H9 (cell line): ENCODE results near the gene CHN2. TPM values are rescaled to one million over a fixed set of nuclear protein-coding genes. Genes with fewer than 3 reads are reported as not detected.

Experiments used
- DNase-seq: peaks from one replicate; pipeline ENCODE4 v3.0.0-alpha.2; 2017
- H2AFZ ChIP-seq: one replicate; pipeline ENCODE4 v1.6.1; 2013; ENCODE audit warnings: mild to moderate bottlenecking, low read length, control low read depth, moderate library complexity
- H2AK5ac ChIP-seq: 2 replicates; pipeline ENCODE4 v1.6.1; 2013; ENCODE audit warnings: low read length, control low read depth, mixed read lengths; ENCODE audit not compliant: insufficient read length
- H2BK120ac ChIP-seq: one replicate; pipeline ENCODE4 v1.6.1; 2013; ENCODE audit warnings: low read depth, mild to moderate bottlenecking, low read length, control low read depth, inconsistent platforms; ENCODE audit not compliant: poor library complexity, severe bottlenecking
- H2BK12ac ChIP-seq: 2 replicates; pipeline ENCODE4 v1.6.1; 2013; ENCODE audit warnings: low read length, control low read depth, mixed read lengths, low read depth; ENCODE audit not compliant: insufficient read length
- H2BK15ac ChIP-seq: 2 replicates; pipeline ENCODE4 v1.6.1; 2013; ENCODE audit warnings: low read depth, low read length, control low read depth
- H2BK20ac ChIP-seq: one replicate; pipeline ENCODE4 v1.6.1; 2013; ENCODE audit warnings: low read depth, mild to moderate bottlenecking, low read length, control low read depth, inconsistent platforms; ENCODE audit not compliant: poor library complexity, severe bottlenecking
- H2BK5ac ChIP-seq: 2 replicates; pipeline ENCODE4 v1.6.1; 2013; ENCODE audit warnings: low read length, control low read depth, mixed read lengths; ENCODE audit not compliant: insufficient read length
- H3K14ac ChIP-seq: 2 replicates; pipeline ENCODE4 v1.6.1; 2013; ENCODE audit warnings: low read length, control low read depth; ENCODE audit not compliant: insufficient read depth
- H3K18ac ChIP-seq: 2 replicates; pipeline ENCODE4 v1.6.1; 2013; ENCODE audit warnings: low read depth, mild to moderate bottlenecking, mixed read lengths, low read length, control low read depth; ENCODE audit not compliant: insufficient read length
- H3K23ac ChIP-seq: 2 replicates; pipeline ENCODE4 v1.6.1; 2013; ENCODE audit warnings: low read length, control low read depth, mixed read lengths, low read depth; ENCODE audit not compliant: insufficient read length
- H3K23me2 ChIP-seq: 2 replicates; pipeline ENCODE4 v1.6.1; 2013; ENCODE audit warnings: low read depth, mild to moderate bottlenecking, mixed read lengths, low read length, control low read depth; ENCODE audit not compliant: insufficient read length, poor library complexity, severe bottlenecking
- H3K27ac ChIP-seq: 2 replicates; pipeline ENCODE4 v1.5.1; 2013; ENCODE audit warnings: low read length, control low read depth, mixed read lengths, low read depth; ENCODE audit not compliant: insufficient read length
- H3K27me3 ChIP-seq: 2 replicates; pipeline ENCODE4 v1.6.1; 2013; ENCODE audit warnings: low read length, control low read depth, inconsistent platforms; ENCODE audit not compliant: insufficient read depth
- H3K4ac ChIP-seq: 2 replicates; pipeline ENCODE4 v1.6.1; 2013; ENCODE audit warnings: low read depth, mild to moderate bottlenecking, control low read depth, inconsistent platforms, low read length, moderate library complexity
- H3K4me1 ChIP-seq: 2 replicates; pipeline ENCODE4 v1.6.1; 2013; ENCODE audit warnings: low read length, control low read depth, inconsistent platforms; ENCODE audit not compliant: insufficient read depth
- H3K4me2 ChIP-seq: 2 replicates; pipeline ENCODE4 v1.6.1; 2013; ENCODE audit warnings: low read length, control low read depth, mixed read lengths; ENCODE audit not compliant: insufficient read length, insufficient read depth
- H3K56ac ChIP-seq: 2 replicates; pipeline ENCODE4 v1.6.1; 2013; ENCODE audit warnings: low read depth, mild to moderate bottlenecking, mixed read lengths, low read length, control low read depth; ENCODE audit not compliant: insufficient read length
- H3K79me1 ChIP-seq: 2 replicates; pipeline ENCODE4 v1.6.1; 2013; ENCODE audit warnings: low read depth, mild to moderate bottlenecking, moderate library complexity, low read length, control low read depth, inconsistent platforms; ENCODE audit not compliant: insufficient read depth, poor library complexity, severe bottlenecking
- H3K79me2 ChIP-seq: 2 replicates; pipeline ENCODE4 v1.6.1; 2013; ENCODE audit warnings: low read length, control low read depth, inconsistent platforms; ENCODE audit not compliant: insufficient read depth
- H3K9ac ChIP-seq: 2 replicates; pipeline ENCODE4 v1.6.1; 2013; ENCODE audit warnings: low read length, control low read depth, mixed read lengths; ENCODE audit not compliant: insufficient read length; ENCODE audit errors: extremely low read depth
- H3K9me3 ChIP-seq: one replicate; pipeline ENCODE4 v1.6.1; 2013; ENCODE audit warnings: low read depth, low read length, inconsistent platforms; ENCODE audit not compliant: control insufficient read depth
- H3T11ph ChIP-seq: one replicate; pipeline ENCODE4 v1.6.1; 2013; ENCODE audit warnings: mild to moderate bottlenecking, low read length, control low read depth, inconsistent platforms
- H4K20me1 ChIP-seq: one replicate; pipeline ENCODE4 v1.6.1; 2013; ENCODE audit not compliant: control insufficient read depth, insufficient read length, insufficient read depth
- H4K5ac ChIP-seq: 2 replicates; pipeline ENCODE4 v1.6.1; 2013; ENCODE audit warnings: low read depth, mild to moderate bottlenecking, mixed read lengths, low read length, control low read depth; ENCODE audit not compliant: insufficient read length
- H4K8ac ChIP-seq: replicated peaks from 2 replicates; pipeline ENCODE4 v1.6.1; 2013; ENCODE audit warnings: low read length, control low read depth, mixed read lengths, low read depth; ENCODE audit not compliant: insufficient read length
- H4K91ac ChIP-seq: 2 replicates; pipeline ENCODE4 v1.6.1; 2013; ENCODE audit warnings: low read depth, mild to moderate bottlenecking, moderate library complexity, mixed read lengths, low read length, control low read depth; ENCODE audit not compliant: insufficient read length
- H3K27ac Mint-ChIP-seq, 3 experiments: 2 replicates in 2 of 3; 3 replicates in 1 of 3; pipeline ENCODE4 v1.8.0; 2020 to 2021; ENCODE audit warnings: mixed read lengths in 3 of 3, mild to moderate bottlenecking in 1 of 3, moderate library complexity in 1 of 3
- H3K27me3 Mint-ChIP-seq: 2 replicates; pipeline ENCODE4 v1.8.0; 2021; ENCODE audit warnings: low read depth, mild to moderate bottlenecking, moderate library complexity, mixed read lengths
- H3K36me3 Mint-ChIP-seq, 3 experiments: 2 replicates in 2 of 3; 3 replicates in 1 of 3; pipeline ENCODE4 v1.8.0; 2020 to 2021; ENCODE audit warnings: low read depth in 3 of 3, mixed read lengths in 3 of 3; ENCODE audit not compliant: insufficient read depth in 1 of 3
- H3K4me1 Mint-ChIP-seq, 2 experiments: 2 replicates each; pipeline ENCODE4 v1.8.0; 2020; ENCODE audit warnings: mixed read lengths in 2 of 2
- H3K4me3 Mint-ChIP-seq, 2 experiments: 2 replicates in 1 of 2; 3 replicates in 1 of 2; pipeline ENCODE4 v1.8.0; 2020 to 2021; ENCODE audit warnings: mild to moderate bottlenecking in 2 of 2, mixed read lengths in 2 of 2, moderate library complexity in 1 of 2
- H3K9me3 Mint-ChIP-seq, 2 experiments: 2 replicates in 1 of 2; 3 replicates in 1 of 2; pipeline ENCODE4 v1.8.0; 2020; ENCODE audit warnings: mild to moderate bottlenecking in 2 of 2, mixed read lengths in 2 of 2, moderate library complexity in 1 of 2
- WGBS: extraction: QIAGEN DNeasy Blood & Tissue Kit; methylation state at CpG from one replicate; pipeline ENCODE4 v1.1.7; 2013; ENCODE audit warnings: missing lambda C conversion rate, low lambda C conversion rate, mixed read lengths; ENCODE audit not compliant: insufficient read length; ENCODE audit errors: extremely low coverage; 5-methylcytosine and 5-hydroxymethylcytosine counted together
- total RNA-seq: library from RNA; stranded (reverse); gene quantifications from 2 replicates; pipeline ENCODE4 v1.2.1, GENCODE V29; 2021
- TF ChIP-seq, protein P1 (sequence below): fragments of 200-600 bp; sonication (generic); conservative IDR thresholded peaks from 3 replicates; pipeline ENCODE4 v1.8.0; 2021; ENCODE audit warnings: antibody characterized with exemption, mild to moderate bottlenecking

Gene CHN2
- total RNA-seq, 1 experiment from 2014 or later: 3.3 TPM

DNA sequence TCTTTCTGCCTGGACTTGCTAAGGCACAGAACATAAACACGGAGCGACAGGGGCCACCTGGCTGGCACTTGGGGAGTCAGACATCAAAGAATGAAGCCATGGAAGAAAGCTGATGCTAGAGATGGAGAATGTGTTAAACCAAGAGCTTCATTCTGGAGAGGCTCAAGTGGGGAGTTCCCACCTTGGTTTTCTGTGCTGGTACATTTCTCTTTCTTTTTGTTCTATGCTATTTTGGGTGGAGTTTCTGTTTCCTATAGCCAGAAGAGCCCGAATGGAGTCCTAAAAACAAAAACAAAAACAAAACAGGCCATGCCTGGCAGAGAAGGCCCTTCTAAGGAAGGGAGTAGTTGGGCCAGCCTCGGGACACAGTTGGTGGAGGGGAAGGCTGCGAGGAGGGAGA lies 220.6 kb downstream of the CHN2 start:
- Histone ChIP-seq H3K14ac (no peak overlapping the region), H3K4me1 (no peaks in the 10 kb centered on the region), H3K23me2 (no peaks in the 10 kb centered on the region), H4K91ac (no peak overlapping the region), H4K20me1 (no peaks in the 10 kb centered on the region), H2AFZ (no peak overlapping the region), H3K9ac (no peak overlapping the region), H2BK5ac (no peak overlapping the region), H3K27me3 (no peaks in the 10 kb centered on the region), H3K79me1 (no peaks in the 10 kb centered on the region), H3K9me3 (no peaks in the 10 kb centered on the region), H2BK15ac (no peak overlapping the region), H4K5ac (no peak overlapping the region), H4K8ac (no peak overlapping the region), H2BK120ac (no peak overlapping the region), H3K4ac (no peak overlapping the region), H3K4me2 (no peak overlapping the region), H3T11ph (no peak overlapping the region), H2AK5ac (no peak overlapping the region), H3K27ac (no peak overlapping the region), H3K23ac (no peak overlapping the region), H2BK20ac (no peak overlapping the region), H3K56ac (no peak overlapping the region), H3K18ac (no peak overlapping the region), H3K79me2 (no peaks in the 10 kb centered on the region), H2BK12ac (no peak overlapping the region)
- Mint-ChIP-seq H3K9me3 (no peaks in the 10 kb centered on the region), H3K36me3 (no peaks in the 10 kb centered on the region), H3K4me3 (no peak overlapping the region), H3K4me1 (peaks cover 0 to 4% of the 10 kb centered on the region in 2 experiments; a peak in 1 of 4 replicates), H3K27ac (no peak overlapping the region), H3K27me3 (no peaks in the 10 kb centered on the region; the same call in 1 of the 2 replicates)
- TF ChIP-seq, protein P1, sequence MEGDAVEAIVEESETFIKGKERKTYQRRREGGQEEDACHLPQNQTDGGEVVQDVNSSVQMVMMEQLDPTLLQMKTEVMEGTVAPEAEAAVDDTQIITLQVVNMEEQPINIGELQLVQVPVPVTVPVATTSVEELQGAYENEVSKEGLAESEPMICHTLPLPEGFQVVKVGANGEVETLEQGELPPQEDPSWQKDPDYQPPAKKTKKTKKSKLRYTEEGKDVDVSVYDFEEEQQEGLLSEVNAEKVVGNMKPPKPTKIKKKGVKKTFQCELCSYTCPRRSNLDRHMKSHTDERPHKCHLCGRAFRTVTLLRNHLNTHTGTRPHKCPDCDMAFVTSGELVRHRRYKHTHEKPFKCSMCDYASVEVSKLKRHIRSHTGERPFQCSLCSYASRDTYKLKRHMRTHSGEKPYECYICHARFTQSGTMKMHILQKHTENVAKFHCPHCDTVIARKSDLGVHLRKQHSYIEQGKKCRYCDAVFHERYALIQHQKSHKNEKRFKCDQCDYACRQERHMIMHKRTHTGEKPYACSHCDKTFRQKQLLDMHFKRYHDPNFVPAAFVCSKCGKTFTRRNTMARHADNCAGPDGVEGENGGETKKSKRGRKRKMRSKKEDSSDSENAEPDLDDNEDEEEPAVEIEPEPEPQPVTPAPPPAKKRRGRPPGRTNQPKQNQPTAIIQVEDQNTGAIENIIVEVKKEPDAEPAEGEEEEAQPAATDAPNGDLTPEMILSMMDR: no peak
- DNase-seq: no peak
- no CpG with 5 or more reads among the region's 5 CpGs for WGBS
